GM19193 (cell line): ENCODE measurements around the gene LHX4.

Experiments
- POLR2A ChIP-seq: IDR thresholded peaks from 4 replicates; pipeline ENCODE4 v1.6.1; 2011; ENCODE audit not compliant: insufficient read depth, insufficient read length; ENCODE audit errors: extremely low read depth

The LHX4 gene

GRCh38 chr1:180231506-180231921 is 1.4 kb downstream of the LHX4 start:
- no peak for TF ChIP-seq POLR2A

- TF ChIP-seq POLR2A: no peak
Observed at GRCh38 chr1:180231936-180232335, 1.9 kb downstream of the LHX4 start.

- no peak for TF ChIP-seq POLR2A
Observed at GRCh38 chr1:180232521-180233043, 2.5 kb downstream of the LHX4 start.

GRCh38 chr1:180233191-180234011 is 3.3 kb downstream of the LHX4 start:
- no peak for TF ChIP-seq POLR2A

GRCh38 chr1:180234369-180235076 is 4.5 kb downstream of the LHX4 start:
- no peak for TF ChIP-seq POLR2A

- no peak for TF ChIP-seq POLR2A
Observed at GRCh38 chr1:180235077-180235501, 5.0 kb downstream of the LHX4 start.

GRCh38 chr1:180235502-180236239 is 5.6 kb downstream of the LHX4 start:
- TF ChIP-seq POLR2A: no peak

GRCh38 chr1:180236698-180237509 is 6.8 kb downstream of the LHX4 start:
- TF ChIP-seq POLR2A: no peak

- no peak for TF ChIP-seq POLR2A
Observed at GRCh38 chr1:180237869-180238476, 7.9 kb downstream of the LHX4 start.

- TF ChIP-seq POLR2A: no peak
Observed at GRCh38 chr1:180238675-180239074, 8.6 kb downstream of the LHX4 start.

GRCh38 chr1:180239145-180240096 is 9.4 kb downstream of the LHX4 start:
- no peak for TF ChIP-seq POLR2A

- TF ChIP-seq POLR2A: no peak
Observed at GRCh38 chr1:180241716-180242544, 11.9 kb downstream of the LHX4 start.
